HL-60/S4 treated with retinoic acid at 250 ng/mL for 4 days and 3 days (cell line): ENCODE results near the gene ZIC1.

Source experiments
- in situ Hi-C: fragments of 300-500 bp; cut with MboI; formaldehyde crosslinking; loops from 2 replicates; pipeline ENCODE4 v1.7.0; 2022; ENCODE audit warnings: low sequenced_read_pairs

ZIC1 gene

DNA sequence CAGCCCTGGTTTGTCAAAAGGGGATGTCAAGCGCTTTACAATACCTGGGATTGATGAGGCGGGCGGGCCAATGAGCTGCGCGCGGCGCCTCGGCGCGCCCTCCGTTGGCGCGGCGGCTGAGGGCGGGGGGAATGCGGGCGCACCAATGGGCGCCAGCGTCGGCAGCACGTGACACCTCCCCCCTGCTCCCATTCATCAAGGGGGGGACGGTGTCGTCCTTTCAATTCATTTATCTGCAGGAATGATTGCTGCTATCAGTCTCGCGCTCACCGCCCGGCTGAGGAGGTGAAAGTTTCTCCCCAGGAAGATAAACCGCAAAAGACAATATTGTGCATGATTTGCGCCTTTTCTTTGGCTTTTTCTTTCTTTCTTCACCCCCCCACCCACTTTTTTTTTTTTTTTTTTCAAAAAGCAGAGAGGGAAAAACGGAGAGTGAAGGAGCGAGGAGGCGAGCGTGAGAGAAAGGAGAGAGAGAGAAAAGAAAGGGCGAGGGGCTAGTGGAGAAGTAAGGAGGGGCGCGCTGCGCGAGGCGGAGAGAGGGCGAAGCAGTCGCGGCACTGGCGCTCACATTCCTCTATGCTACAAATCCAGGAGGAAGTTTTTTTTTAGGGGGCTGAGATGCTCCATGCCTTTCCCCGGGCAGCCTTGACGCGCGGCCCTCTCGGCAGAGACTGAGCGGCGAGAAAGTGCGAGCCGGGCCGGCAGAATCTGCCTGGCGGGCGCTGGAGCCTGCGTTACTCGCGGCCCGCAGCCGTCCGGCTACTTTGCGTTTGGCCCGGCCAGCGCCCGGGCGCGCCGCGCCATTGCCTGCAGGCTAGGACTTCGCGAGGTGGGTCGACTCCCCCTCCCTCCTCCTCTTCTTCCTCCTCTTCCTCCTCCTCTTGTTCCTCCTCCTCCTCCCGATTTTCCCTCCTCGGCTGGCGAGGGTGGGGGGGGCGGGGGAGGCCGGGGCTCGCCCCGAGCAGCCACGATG is at the start of gene ZIC1:
Gene ZIC1 (plus strand): TSS at position 223 of the 973 bp plus-strand sequence. CDS start 748 bp downstream, at position 971.
- in situ Hi-C loops: no loop called here

GRCh38 chr3:147360051-147360439 is 49.1 kb upstream of the ZIC1 start:
- in situ Hi-C loops: no loop called here

DNA sequence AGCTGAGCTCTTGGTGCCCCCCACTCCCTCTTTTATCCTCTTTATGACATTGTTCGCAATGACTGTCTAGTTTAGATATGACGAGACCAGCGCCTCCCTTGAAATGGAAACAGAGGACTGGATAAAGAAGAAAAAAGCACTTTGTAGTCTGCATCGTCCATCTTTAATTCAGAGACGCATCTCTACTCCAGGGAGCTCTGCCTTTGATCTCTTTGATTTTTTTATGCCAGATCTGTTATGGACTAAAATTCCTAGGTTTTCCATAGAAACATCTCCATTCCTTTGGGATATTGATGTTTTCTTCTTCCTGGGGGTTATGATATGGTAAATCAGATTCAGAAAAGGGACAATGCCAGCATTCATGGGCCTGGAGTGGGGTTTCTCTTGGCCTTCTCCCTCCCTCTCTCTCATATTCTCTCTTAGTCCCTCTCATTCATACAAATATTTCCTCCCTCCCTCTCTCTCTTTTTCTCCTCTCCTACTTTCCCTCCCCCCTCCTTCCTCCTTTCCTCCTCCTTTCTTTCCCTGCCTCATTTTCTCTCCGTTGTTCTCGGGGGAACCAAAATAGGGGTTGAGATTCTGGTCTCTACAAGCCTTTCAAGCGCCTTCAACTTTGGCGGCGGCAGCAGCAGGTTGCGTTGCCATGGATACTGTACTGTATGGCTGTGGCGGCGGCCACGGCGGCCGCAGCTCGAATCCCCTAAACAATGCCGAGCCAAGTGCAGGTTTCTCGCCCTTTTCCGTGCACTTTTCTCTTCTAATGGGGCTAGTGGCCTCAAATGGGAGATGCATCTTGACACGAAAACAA is 48.3 kb upstream of the ZIC1 start:
- in situ Hi-C loops: no loop called here

- in situ Hi-C loops: no loop called here
These were observed 47.4 kb upstream of the ZIC1 start for GRCh38 chr3:147361454-147362420.

DNA sequence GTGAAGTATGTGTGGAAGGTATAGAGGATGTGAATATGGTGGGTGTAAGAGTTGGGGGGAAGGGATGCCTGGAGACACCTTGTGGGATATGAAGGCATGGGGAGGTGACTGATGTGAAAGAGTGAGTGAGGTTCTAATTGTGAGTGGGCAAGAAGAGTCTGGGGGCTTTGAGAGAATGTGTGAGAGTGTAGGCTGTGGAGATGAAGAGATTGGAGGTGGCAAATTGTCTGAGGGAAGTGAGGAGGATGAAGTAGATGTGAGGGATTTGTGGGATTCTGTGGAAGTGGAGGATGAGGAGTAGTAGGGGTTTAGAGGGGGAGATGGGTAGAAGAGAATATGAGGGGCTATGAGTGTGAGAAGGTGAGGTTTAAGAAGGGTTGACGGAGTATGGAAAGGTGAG is 44.4 kb upstream of the ZIC1 start:
- in situ Hi-C loops: no loop called here

DNA sequence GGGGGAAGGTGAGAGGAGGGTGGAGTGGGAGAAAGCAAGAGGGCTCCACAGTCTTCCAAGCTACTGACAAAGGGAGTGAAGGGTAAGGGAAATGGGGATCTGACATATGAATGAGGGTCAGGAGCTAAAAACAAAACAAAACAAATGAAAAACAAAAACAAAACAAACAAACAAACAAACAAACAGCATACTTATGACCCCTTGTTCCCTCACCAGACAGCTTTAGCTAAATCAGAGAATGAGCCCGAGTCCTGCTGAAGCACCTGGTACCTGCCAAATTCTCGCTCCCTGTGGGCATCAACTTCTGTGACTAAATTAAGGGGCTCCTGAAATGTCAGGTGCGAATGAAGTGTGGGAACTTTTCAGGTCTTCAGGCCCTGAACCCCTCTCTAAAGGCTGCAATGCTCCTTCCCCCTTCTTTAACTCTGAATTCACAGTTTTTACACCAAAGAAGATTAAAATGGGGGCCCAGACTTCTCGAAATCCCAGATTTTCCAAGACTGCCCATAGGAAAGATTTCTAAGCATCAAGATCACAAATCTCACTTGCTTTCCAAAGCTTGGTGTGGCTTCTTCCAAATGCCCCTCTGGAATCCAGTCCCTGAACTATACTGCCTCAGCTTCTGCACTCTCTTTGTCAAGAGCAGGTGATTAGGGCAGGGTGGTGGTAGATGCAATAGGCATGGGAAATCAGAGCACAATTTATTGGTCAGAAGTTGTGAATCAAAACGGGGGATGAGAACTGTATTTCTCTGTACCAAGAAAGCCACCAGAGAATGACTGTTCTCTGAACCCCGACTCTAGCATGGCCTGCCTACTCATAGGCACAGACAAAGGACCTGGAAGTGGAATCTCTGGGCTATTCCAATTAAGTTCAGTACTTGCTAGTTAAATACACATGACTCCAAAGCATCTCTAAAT is 43.7 kb upstream of the ZIC1 start:
- in situ Hi-C loops: no loop called here

DNA sequence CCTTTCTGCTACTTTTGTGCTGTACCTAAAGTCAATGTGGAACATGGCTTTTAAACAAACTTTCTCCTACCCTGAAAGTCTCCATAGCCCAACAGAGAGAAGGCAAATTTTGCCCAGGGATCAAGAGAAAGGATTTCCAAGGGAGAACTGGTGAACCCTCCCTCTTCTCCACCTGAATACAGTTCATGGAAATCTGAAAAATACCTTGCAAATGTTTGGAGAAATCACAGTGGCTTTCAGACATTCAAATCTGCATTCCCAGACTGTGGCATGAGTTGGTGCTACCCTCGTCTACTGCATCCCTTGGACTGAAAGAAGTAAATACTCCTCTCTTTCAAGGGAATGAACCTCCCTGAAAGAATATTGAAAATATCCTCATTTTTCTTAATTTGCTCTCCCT is 41.5 kb upstream of the ZIC1 start:
- in situ Hi-C loops: no loop called here

- in situ Hi-C loops: no loop called here
These were observed 41.0 kb upstream of the ZIC1 start for GRCh38 chr3:147368151-147368550.

- in situ Hi-C loops: no loop called here
These were observed 40.5 kb upstream of the ZIC1 start for GRCh38 chr3:147368561-147369221.

- in situ Hi-C loops: no loop called here
These were observed 39.9 kb upstream of the ZIC1 start for GRCh38 chr3:147369231-147369630.

DNA sequence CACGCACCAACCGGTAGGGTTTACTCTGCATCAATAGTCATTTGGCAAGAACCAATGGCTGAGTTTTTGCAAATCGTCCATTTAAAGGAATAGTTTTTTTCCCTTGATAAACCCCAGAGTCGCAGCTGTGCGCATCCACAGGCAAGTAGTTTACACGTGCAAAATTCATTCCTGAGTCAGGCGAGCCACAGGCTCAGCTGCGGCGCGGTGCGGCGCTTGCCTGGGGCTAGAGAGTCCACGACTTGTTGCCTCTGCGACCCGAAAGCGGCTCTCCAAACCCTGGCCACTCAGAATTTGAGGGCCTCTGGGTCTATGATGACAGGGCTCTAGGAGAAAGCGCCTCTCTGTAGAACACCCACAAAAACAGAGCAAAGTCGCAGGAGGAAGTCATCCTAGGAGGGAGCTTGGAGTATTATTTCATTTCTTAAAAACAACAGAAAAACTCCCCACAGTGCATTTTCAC is 39.5 kb upstream of the ZIC1 start:
- in situ Hi-C loops: no loop called here

DNA sequence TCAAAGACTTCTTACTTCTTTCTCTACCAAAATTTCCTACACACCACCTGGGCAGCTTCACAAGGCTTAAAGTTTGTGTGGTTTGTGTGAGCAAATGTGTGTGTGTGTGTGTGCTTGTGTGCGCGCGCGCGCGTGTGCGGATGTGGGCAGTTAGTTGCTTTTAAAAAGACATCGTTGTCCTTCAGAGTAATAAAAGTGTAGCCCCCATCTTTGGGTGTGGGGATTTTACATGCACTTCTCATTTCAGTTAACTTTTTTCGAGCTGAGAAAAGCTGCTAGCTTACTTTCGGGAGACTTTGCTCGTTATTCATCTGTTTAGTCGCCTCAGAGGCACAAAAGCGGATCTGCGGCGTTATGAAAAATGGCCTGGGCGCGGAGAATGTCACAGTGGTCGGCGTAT is 38.8 kb upstream of the ZIC1 start:
- in situ Hi-C loops: no loop called here

GRCh38 chr3:147371140-147371539 is 38.0 kb upstream of the ZIC1 start:
- in situ Hi-C loops: no loop called here

- in situ Hi-C loops: no loop called here
These were observed 37.3 kb upstream of the ZIC1 start for GRCh38 chr3:147371771-147372340.

DNA sequence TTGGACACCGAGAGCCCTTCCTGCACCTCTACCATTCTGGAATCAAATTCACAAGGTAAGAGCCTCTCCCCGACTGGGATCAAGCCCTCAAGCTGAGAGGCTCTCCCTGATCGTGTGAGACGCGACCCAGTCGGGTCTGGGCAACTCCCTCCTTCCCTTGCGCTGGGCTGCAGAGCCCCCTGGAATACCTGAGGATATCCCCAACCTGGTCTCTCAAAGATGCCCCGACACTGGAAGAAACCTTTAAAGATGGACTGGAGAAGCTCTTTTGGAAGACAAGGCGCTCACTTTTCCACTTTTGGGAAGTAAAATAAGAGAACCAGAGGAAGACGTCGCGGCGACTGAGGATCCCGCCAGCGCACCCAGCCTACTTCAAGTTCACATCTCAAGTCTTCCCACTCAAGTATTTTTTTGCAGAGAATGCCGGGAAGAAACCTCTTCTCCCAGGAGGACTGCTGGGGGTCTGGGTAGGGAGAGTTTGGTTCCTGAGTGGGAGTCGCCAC is 36.6 kb upstream of the ZIC1 start:
- in situ Hi-C loops: no loop called here

GRCh38 chr3:147373301-147373700 is 35.9 kb upstream of the ZIC1 start:
- in situ Hi-C loops: no loop called here

GRCh38 chr3:147377412-147378367 is 31.5 kb upstream of the ZIC1 start:
- in situ Hi-C loops: no loop called here
